NCI-H2107 treated with DMSO at 0.1 percent for 48 hours (cell line): ENCODE results near the gene GPS2.
A peak's percentile ranks its signal among the peaks of the same experiment; 100 is the strongest.

Experiments used
- DNase-seq: peaks from one replicate; lab custom pipeline; 2025; ENCODE audit not compliant: unreplicated experiment; lab: John Stamatoyannopoulos, UW

GPS2 gene

GRCh38 chr17:7293816-7294613 is 21.1 kb downstream of the GPS2 start:
- DNase-seq, result no peak

DNA sequence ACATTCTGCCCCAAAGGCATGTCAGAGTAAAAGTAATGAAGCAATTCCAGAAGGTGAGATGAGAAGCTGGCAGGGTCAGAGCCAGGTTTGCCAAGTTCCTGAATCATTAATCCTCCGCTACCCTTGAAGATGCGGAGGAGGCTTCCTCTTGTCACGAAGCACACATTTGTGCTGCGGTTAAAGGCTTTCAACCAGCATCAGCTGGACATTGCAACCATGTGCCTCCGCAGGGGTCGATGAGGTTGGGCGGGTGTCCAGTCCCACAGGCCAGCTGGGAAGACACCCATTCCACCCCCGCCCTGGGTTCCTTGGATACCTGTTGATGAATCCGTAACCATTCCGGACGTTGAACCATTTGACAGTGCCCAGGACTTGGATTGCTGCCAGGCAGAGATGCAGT is 22.0 kb downstream of the GPS2 start:
- no peak for DNase-seq

- DNase-seq, result no peak
These were observed 22.4 kb downstream of the GPS2 start for GRCh38 chr17:7292729-7293128.

DNA sequence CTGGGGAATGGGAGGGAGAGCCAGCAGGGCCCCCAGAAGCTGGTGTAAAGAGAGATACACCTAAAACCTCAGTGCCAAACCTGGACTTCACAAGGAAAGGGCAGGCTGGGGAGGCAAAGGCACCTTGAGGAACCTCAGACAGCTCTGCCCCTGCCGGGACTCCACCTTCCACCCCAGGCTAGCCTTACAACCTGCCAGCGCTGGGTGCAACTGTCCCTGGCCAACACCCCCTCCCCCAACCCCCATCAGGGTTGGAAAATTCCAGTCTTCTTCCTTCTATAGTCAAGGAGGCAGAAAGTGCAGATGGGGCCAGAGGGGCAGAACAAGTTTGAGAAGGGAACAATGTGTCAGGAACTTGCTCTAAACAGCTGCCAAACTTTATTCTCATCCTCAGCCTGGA is 23.0 kb downstream of the GPS2 start:
- DNase-seq, result no peak

DNA sequence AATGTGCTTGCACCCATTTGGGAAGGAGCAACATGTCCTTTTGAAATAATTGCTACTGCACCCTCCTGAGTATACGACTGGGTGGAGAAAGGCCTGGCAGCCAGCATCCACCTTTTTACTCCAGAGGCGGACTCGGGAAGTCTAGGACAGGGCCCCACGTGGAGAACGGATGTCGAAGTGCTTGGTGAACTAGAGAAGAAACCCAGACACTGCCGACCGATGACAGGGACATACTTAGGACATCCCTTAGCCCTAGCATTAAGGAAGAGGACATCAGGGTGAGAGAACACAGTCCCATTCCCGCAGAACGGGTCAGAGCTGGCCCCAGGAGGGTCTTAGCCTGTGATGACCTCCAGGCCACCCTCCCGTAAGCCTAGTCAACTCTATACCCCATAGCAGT is 24.5 kb downstream of the GPS2 start:
- DNase-seq, result no peak

DNA sequence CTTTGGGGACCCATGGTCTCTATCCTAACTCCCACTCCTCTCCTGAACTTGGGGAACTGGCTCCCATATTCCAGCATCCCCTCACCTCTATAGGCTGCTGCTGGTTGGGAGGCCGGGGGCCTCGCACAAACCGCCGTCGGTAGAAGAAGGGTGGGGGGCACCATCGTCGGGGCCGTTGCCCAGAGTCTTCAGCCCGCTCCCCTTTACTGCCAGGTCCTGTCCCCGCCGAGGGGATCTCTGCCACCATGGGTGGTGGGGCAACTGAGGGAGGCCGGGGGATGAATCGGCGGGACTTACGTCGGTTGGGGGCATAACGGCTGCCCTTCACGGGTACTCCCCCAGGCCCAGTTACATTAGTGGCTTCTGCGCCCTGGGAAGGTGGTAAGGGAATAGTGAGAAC is 25.0 kb downstream of the GPS2 start:
- DNase-seq, result no peak

GRCh38 chr17:7289256-7290032 is 25.7 kb downstream of the GPS2 start:
- DNase-seq, result no peak

- DNase-seq, result no peak
These were observed 29.5 kb downstream of the GPS2 start for GRCh38 chr17:7285679-7286078.

DNA sequence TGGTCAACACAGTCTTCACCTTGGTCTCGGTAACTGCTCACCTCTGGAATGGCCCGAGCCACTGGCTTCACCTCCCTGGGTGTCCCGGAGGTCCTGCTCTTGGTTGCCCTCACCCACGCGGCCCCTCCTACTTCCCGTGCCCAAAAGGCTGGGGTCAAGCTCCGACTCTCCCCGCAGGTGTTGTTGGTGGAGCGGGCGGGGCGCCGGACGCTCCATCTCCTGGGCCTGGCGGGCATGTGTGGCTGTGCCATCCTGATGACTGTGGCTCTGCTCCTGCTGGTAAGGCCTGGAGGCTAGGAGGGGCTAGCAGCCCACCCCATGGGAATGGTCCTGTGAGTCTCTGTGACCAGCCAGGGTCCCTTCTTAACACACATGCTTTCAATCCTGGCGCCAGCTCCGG is 30.2 kb downstream of the GPS2 start:
- no peak for DNase-seq

DNA sequence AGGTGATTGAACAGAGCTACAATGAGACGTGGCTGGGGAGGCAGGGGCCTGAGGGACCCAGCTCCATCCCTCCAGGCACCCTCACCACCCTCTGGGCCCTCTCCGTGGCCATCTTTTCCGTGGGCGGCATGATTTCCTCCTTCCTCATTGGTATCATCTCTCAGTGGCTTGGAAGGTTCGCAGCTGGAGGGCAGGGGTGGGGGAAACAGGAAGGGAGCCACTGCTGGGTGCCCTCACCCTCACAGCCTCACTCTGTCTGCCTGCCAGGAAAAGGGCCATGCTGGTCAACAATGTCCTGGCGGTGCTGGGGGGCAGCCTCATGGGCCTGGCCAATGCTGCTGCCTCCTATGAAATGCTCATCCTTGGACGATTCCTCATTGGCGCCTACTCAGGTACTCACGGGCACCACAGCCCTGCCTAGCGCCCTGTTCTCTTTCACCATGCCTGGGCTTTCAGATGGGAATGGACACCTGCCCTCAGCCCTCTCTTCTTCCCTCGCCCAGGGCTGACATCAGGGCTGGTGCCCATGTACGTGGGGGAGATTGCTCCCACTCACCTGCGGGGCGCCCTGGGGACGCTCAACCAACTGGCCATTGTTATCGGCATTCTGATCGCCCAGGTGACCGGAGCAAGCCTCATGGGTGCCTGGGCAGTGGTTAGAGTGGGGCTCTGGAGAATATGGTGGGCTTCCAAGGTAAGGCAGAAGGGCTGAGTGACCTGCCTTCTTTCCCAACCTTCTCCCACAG is 31.5 kb downstream of the GPS2 start:
- DNase-seq, result no peak

DNA sequence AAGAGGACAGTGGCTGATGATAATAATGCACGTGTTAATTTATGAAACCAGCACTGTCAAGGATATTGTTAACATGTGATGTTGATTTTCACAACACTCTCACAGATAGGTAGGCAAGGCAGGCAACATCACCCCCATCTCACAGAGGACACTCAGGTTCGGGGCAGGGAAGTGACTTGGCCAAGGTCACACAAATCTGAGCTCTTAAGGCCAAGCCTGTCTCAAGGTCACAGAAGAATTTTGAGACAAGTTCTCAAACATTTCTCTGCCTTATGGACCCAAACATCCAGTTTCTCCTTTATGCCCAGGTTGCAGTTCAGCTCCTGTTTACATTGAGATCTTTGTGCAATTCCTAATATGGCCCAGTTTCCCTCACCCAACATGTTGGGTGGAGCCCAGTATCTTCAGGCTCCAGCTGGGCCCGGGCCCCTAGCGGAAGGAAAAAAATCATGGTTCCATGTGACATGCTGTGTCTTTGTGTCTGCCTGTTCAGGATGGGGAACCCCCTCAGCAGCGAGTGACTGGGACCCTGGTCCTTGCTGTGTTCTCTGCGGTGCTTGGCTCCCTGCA is 32.3 kb downstream of the GPS2 start:
- DNase-seq, result no peak

DNA sequence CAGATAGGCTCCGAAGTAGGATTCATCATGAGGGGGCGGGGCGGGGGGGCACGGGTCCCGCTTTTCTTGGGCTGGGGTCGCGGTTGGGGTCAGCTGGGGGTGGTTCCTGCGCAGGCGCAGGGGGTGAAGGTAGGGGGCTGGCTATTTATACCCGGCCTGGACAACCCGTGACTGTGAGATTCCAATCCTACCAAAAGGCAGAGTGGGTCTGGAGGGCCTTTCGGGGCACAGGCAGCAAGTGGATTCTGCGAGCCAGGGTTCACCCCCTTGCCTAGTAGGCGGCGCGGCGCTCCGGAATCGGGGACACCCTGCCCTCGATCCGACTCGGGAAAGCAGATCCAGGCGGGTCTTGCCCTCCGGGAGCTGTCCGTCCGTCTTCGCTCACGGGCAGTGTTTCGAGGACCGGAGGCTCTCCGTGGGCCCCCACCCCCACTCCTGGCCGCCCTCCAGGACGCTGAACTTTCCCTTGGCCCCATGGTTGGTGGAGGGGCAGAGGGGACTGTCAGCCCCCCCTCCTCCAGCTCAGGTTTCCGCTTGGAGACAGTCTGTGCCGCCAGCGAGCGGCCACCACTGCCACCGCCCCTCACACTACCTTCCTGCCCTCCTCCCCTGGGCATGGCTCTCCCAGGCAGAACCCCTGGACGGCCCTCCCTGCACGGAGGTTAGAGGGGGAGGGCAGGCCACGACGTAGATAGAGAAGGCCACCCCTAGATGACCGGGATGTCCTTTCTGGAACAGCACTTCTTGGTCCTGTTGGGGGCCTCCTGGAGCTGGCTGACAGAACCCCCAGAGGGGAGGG is 33.0 kb downstream of the GPS2 start:
- no peak for DNase-seq

- DNase-seq, result no peak
These were observed 33.8 kb downstream of the GPS2 start, which contains the start of gene SLC2A4 for GRCh38 chr17:7281074-7281952. Gene SLC2A4, plus strand, starts transcription at chr17:7281718. Its CDS starts 217 bp downstream, at chr17:7281935.

DNA sequence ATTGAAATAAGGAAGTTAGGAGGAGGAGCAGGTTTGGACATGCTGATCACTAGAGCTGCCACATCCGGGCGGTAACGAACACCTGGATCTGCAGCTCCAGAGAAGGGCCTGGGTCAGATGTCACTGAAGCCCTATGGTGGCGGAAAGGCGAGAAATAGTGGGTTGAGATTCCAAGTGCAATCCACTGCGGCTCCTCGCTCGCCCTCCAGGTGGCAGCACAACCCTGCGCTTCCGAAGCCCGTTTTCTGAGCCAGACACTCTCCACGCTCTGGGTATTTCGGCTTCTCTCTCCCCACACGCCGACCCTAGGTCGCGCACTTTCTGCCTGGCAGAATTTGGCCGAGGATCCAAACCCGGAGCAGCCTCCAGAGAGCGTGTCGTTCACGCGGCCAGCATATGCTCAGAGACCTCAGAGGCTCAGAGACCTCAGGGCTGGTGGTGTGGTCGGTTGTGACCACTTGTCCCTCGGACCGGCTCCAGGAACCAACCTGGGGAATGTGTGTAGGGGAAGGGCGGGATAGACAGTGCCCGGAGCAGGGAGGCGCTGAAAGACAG is 34.6 kb downstream of the GPS2 start:
- DNase-seq, result peak; percentile 59

GRCh38 chr17:7279448-7279847 is 35.7 kb downstream of the GPS2 start:
- no peak for DNase-seq

GRCh38 chr17:7266784-7267183 is 48.4 kb downstream of the GPS2 start:
- DNase-seq, result no peak

GRCh38 chr17:7263801-7264078 is 51.4 kb downstream of the GPS2 start:
- DNase-seq, result no peak

DNA sequence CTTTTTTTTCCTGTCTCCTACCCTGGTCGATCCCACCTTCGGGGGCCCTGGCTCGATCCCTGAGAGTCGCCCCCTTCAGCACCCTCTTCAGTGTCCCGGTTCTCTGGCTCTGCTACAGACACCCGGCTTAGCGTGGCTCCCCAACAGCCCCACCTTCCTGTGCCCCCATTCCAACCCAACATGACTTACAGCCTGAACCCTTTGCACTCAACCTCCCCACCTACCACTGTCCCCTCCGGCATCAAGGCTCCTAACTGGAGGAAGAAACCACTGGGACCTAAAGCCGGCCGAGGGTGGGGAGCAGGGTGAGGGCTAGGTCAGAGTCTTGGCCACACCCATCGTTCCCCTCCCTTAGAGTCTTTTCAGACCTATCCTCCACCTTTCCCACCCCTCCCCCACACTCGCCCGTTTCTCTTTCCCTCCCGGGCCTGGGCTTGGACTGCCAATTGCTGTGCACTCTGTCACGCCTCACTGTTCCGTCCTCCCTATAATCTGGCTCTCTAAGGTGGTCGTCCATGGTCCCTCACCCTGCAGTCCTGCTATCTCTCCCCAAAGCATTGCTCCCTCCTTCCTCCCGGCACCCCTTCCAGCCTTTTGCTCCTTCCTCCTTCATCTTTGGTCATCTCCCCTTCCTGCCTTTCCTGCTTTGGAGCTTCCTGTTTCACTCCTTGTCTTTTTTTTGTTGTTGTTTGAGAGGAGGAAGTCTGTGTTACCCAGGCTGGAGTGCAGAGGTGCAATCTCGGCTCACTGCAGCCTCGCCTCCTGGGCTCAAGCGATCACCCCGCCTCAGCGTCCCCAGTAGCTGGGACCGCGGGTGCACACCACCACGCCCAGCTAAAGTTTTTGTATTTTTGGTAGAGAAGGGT is 52.0 kb downstream of the GPS2 start:
- DNase-seq, result peak; percentile 10
